Prostate gland (tissue), 2 donors: ENCODE measurements around the gene KLHL1.

Experiments used
- CTCF ChIP-seq, 4 experiments: fragments of 200-600 bp in 2 of 4; fragments of 450-650 bp in 2 of 4; sonication (generic) in 2 of 4; IDR thresholded peaks; 1 replicate in 3 of 4; 2 replicates in 1 of 4; pipeline ENCODE4 v1.5.1; 2016 to 2019; ENCODE audit warnings: antibody characterized with exemption in 4 of 4, mild to moderate bottlenecking in 2 of 4, moderate library complexity in 2 of 4
- POLR2A ChIP-seq: fragments of 450-650 bp; IDR thresholded peaks from one replicate; pipeline ENCODE4 v1.6.1; 2016; ENCODE audit warnings: antibody characterized with exemption, mild to moderate bottlenecking
- POLR2AphosphoS5 ChIP-seq: sonication (generic); formaldehyde crosslinking; IDR thresholded peaks from one replicate; pipeline ENCODE4 v1.6.1; 2017; ENCODE audit warnings: antibody characterized with exemption

- TF ChIP-seq CTCF (IDR thresholded peaks at IDR 0.05) (no peak), POLR2A (no peak), POLR2AphosphoS5 (no peak)
Observed at GRCh38 chr13:69793783-69794453, 314.3 kb downstream of the KLHL1 start.
